ENCODE results near the gene SPATA9. TPM values are rescaled to one million over a fixed set of nuclear protein-coding genes. Genes with fewer than 3 reads are reported as not detected.

Gene SPATA9
- total and polyA plus RNA-seq, 2 of the 8 experiments (the other 6 are each of a cell fraction or from before 2014, with no cell fraction given) = not detected

GRCh38 chr5:95662946-95663345 is 19.8 kb downstream of the SPATA9 start:
- ChIA-PET POLR2A (ENCODE audit: partially characterized antibody) (no interaction called here), CTCF (ENCODE audit: partially characterized antibody) (interaction anchor here (0.6 to 2.4 kb wide), 9 partner anchors 9 to 986 kb away, joined by 3 to 42 read pairs (median 9); no protein-coding TSS in a partner anchor)
- no peaks in the 10 kb centered on the region for H3K79me1 ChIP-seq (ENCODE audit: low read depth, low read length)
- no peak overlapping the region for H2AK5ac ChIP-seq (ENCODE audit: low read depth, low read length)
- no peak overlapping the region for H3K27ac ChIP-seq (ENCODE audit: low read depth, low read length)
- no peak overlapping the region for H3K9ac ChIP-seq (replicated peaks in 1 of 4; ENCODE audit: extremely low read depth in 1 of 4, low read depth in 3 of 4, low read length in 3 of 4)
- no peak overlapping the region for H2AFZ ChIP-seq (ENCODE audit: low read length)
- no peak overlapping the region for H4K8ac ChIP-seq (ENCODE audit: extremely low read depth, insufficient read depth, low read length)
- no peaks in the 10 kb centered on the region for H3K36me3 ChIP-seq (ENCODE audit: control insufficient read depth in 2 of 4, insufficient read depth in 4 of 4, low read length in 3 of 4)
- DNase-seq (ENCODE audit: low read depth in 1 of 2, low spot score in 2 of 2) (no peak), FAIRE-seq (no peak)
- no peak overlapping the region for H3K4me2 ChIP-seq (ENCODE audit: insufficient read depth in 1 of 2, low read depth in 2 of 2, low read length in 2 of 2)
- H3K23ac ChIP-seq (ENCODE audit: insufficient read length) = no peak overlapping the region
- no peaks in the 10 kb centered on the region for H3K79me2 ChIP-seq (ENCODE audit: control insufficient read depth in 1 of 2, insufficient read depth in 2 of 2, low read length in 2 of 2)
- no peak overlapping the region for H3K18ac ChIP-seq (ENCODE audit: extremely low read depth, low read length)
- H3K14ac ChIP-seq (ENCODE audit: insufficient read length) = no peak overlapping the region
- no peak overlapping the region for H2BK20ac ChIP-seq (ENCODE audit: low read length)
- no peak overlapping the region for H3K56ac ChIP-seq (replicated peaks; ENCODE audit: insufficient read length, low read depth, low read length)
- H2BK15ac ChIP-seq (ENCODE audit: low read length) = no peak overlapping the region
- H3K4me3 ChIP-seq (ENCODE audit: extremely low read depth in 1 of 4, insufficient read depth in 2 of 4, low read depth in 3 of 4, low read length in 4 of 4) = no peak overlapping the region
- H3K4me1 ChIP-seq (replicated peaks in 1 of 4; ENCODE audit: control insufficient read depth in 3 of 4, insufficient read depth in 4 of 4, low read length in 3 of 4) = no peaks in the 10 kb centered on the region
- no peaks in the 10 kb centered on the region for H4K20me1 ChIP-seq (replicated peaks in 1 of 2; ENCODE audit: control insufficient read depth in 1 of 2, insufficient read depth in 2 of 2, low read length in 2 of 2)
- no peaks in the 10 kb centered on the region for H3K23me2 ChIP-seq (ENCODE audit: low read depth, low read length)
- H2BK120ac ChIP-seq (replicated peaks; ENCODE audit: low read depth, low read length) = no peak overlapping the region
- H3K4ac ChIP-seq (replicated peaks; ENCODE audit: insufficient read length, low read depth, low read length) = no peak overlapping the region
- no peak overlapping the region for H2BK12ac ChIP-seq (ENCODE audit: low read depth, low read length)
- no peak overlapping the region for H2BK5ac ChIP-seq (ENCODE audit: low read depth, low read length)
- no peak overlapping the region for H4K5ac ChIP-seq (ENCODE audit: insufficient read length, low read depth, low read length)
- H4K91ac ChIP-seq (replicated peaks; ENCODE audit: insufficient read length, low read length) = no peak overlapping the region
- no peaks in the 10 kb centered on the region for H3K9me3 ChIP-seq (ENCODE audit: insufficient read depth in 2 of 2, low read depth in 1 of 2, low read length in 1 of 2)
- no peaks in the 10 kb centered on the region for H3K27me3 ChIP-seq (replicated peaks in 1 of 4; ENCODE audit: control insufficient read depth in 3 of 4, extremely low read depth in 1 of 4, insufficient read depth in 3 of 4, low read length in 3 of 4)
- TF ChIP-seq TAF7 (optimal IDR thresholded peaks at IDR 0.05; ENCODE audit: borderline replicate concordance, low read depth, low read length) (no peak), RAD21 (IDR thresholded peaks at IDR 0.05 in 1 of 2, conservative IDR thresholded peaks at IDR 0.05 in 1 of 2; ENCODE audit: low read depth in 2 of 2, low read length in 2 of 2) (no peak), TAF1 (IDR thresholded peaks at IDR 0.05; ENCODE audit: low read depth, low read length) (no peak), ATF2 (IDR thresholded peaks at IDR 0.05; ENCODE audit: low read length) (no peak), EZH2 (IDR thresholded peaks at IDR 0.05; ENCODE audit: low read depth, low read length, severe bottlenecking) (no peak), NANOG (IDR thresholded peaks at IDR 0.05; ENCODE audit: insufficient read depth, low read depth, low read length, poor library complexity, severe bottlenecking) (no peak), SP4 (IDR thresholded peaks at IDR 0.05; ENCODE audit: low read length) (no peak), POU5F1 (IDR thresholded peaks at IDR 0.05; ENCODE audit: low read depth, low read length) (no peak), RFX5 (IDR thresholded peaks at IDR 0.05; ENCODE audit: borderline replicate concordance, low read depth, low read length) (no peak), FOSL1 (IDR thresholded peaks at IDR 0.05; ENCODE audit: insufficient read depth, low read depth, low read length) (no peak), ZNF274 (IDR thresholded peaks at IDR 0.05; ENCODE audit: borderline replicate concordance, extremely low read depth, low read length) (no peak), SAP30 (IDR thresholded peaks at IDR 0.05; ENCODE audit: insufficient read depth, insufficient replicate concordance, low read length) (no peak)
